Measurements from ENCODE around the gene PCDH11X.
A peak's percentile ranks its signal among the peaks of the same experiment; 100 is the strongest.
"Not testable (repeated sequence)": the region's sequence is repeated elsewhere in the genome, so short reads cannot be mapped to it uniquely, and the experiment has no call there.

PCDH11X gene, protein sequence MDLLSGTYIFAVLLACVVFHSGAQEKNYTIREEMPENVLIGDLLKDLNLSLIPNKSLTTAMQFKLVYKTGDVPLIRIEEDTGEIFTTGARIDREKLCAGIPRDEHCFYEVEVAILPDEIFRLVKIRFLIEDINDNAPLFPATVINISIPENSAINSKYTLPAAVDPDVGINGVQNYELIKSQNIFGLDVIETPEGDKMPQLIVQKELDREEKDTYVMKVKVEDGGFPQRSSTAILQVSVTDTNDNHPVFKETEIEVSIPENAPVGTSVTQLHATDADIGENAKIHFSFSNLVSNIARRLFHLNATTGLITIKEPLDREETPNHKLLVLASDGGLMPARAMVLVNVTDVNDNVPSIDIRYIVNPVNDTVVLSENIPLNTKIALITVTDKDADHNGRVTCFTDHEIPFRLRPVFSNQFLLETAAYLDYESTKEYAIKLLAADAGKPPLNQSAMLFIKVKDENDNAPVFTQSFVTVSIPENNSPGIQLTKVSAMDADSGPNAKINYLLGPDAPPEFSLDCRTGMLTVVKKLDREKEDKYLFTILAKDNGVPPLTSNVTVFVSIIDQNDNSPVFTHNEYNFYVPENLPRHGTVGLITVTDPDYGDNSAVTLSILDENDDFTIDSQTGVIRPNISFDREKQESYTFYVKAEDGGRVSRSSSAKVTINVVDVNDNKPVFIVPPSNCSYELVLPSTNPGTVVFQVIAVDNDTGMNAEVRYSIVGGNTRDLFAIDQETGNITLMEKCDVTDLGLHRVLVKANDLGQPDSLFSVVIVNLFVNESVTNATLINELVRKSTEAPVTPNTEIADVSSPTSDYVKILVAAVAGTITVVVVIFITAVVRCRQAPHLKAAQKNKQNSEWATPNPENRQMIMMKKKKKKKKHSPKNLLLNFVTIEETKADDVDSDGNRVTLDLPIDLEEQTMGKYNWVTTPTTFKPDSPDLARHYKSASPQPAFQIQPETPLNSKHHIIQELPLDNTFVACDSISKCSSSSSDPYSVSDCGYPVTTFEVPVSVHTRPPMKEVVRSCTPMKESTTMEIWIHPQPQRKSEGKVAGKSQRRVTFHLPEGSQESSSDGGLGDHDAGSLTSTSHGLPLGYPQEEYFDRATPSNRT (N-terminal part only)

DNA sequence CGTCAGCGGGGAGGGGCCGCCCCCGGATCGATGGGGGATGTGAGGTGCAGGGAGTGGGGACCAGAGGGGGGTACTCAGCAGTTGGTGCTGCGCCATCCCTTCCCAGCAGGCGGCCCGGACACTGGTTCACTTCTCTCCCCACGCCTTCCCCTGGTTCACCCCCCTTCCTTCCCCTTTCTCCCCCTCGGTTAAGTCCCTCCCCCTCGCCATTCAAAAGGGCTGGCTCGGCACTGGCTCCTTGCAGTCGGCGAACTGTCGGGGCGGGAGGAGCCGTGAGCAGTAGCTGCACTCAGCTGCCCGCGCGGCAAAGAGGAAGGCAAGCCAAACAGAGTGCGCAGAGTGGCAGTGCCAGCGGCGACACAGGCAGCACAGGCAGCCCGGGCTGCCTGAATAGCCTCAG is at the start of gene PCDH11X:
TSS of gene PCDH11X (plus strand) at position 241 of the 400 bp plus-strand sequence. CDS start 56,130 bp downstream, outside the sequence.
- not testable (repeated sequence) for H3K4me1 ChIP-seq (ENCODE audit: control insufficient read depth, insufficient read depth, low read length); H3K27ac ChIP-seq (ENCODE audit: low read length); H3K9ac ChIP-seq (ENCODE audit: low read length in 2 of 2); H3K27me3 ChIP-seq (ENCODE audit: control insufficient read depth in 1 of 2, insufficient read depth in 2 of 2, low read length in 2 of 2); H3K4me3 ChIP-seq (ENCODE audit: low read length in 2 of 2); H3K9me3 ChIP-seq (ENCODE audit: control insufficient read depth in 2 of 2, low read length in 2 of 2); H3K36me3 ChIP-seq (ENCODE audit: control insufficient read depth in 2 of 2, insufficient read depth in 2 of 2, low read length in 2 of 2)

DNA sequence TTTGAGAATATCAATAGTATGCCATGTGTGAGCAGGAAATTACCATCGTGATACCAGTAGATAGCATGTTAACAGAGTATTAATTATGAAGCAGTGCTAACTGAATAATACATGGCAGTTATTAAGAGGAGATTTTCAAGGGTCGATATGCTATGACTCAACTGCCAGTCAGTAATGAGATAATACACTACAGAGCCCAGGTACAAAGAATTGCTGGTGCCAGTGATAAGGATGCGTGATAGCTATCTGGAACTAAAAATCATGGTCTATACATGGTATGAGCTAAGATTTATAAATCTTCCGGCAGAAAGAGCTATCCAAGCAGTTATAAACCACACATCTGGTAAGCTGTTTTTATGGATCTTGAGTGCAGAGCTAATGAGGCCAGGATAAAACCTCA is 31.7 kb upstream of the PCDH11X start:
- H3K9ac ChIP-seq (ENCODE audit: low read length in 2 of 2); H3K27me3 ChIP-seq (ENCODE audit: control insufficient read depth in 1 of 2, insufficient read depth in 2 of 2, low read length in 2 of 2); H3K9me3 ChIP-seq (ENCODE audit: control insufficient read depth in 2 of 2, low read length in 2 of 2); H3K4me3 ChIP-seq (ENCODE audit: low read length in 2 of 2); H3K27ac ChIP-seq (ENCODE audit: low read length); H3K4me1 ChIP-seq (ENCODE audit: control insufficient read depth, insufficient read depth, low read length); H3K36me3 ChIP-seq (ENCODE audit: control insufficient read depth in 2 of 2, insufficient read depth in 2 of 2, low read length in 2 of 2): not testable (repeated sequence)

DNA sequence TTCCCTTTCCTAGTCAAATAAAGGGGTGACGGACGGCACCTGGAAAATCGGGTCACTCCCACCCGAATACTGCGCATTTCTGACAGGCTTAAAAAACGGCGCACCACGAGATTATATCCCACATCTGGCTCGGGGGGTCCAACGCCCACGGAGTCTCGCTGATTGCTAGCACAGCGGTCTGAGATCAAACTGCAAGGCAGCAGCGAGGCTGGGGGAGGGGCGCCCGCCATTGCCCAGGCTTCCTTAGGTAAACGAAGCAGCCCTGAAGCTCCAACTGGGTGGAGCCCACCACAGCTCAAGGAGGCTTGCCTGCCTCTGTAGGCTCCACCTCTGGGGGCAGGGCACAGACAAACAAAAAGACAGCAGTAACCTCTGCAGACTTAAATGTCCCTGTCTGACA is 26.2 kb upstream of the PCDH11X start:
- not testable (repeated sequence) for H3K4me3 ChIP-seq (ENCODE audit: low read length in 2 of 2); H3K4me1 ChIP-seq (ENCODE audit: control insufficient read depth, insufficient read depth, low read length); H3K27me3 ChIP-seq (ENCODE audit: control insufficient read depth in 1 of 2, insufficient read depth in 2 of 2, low read length in 2 of 2); H3K27ac ChIP-seq (ENCODE audit: low read length); H3K9ac ChIP-seq (ENCODE audit: low read length in 2 of 2); H3K9me3 ChIP-seq (ENCODE audit: control insufficient read depth in 2 of 2, low read length in 2 of 2); H3K36me3 ChIP-seq (ENCODE audit: control insufficient read depth in 2 of 2, insufficient read depth in 2 of 2, low read length in 2 of 2)

DNA sequence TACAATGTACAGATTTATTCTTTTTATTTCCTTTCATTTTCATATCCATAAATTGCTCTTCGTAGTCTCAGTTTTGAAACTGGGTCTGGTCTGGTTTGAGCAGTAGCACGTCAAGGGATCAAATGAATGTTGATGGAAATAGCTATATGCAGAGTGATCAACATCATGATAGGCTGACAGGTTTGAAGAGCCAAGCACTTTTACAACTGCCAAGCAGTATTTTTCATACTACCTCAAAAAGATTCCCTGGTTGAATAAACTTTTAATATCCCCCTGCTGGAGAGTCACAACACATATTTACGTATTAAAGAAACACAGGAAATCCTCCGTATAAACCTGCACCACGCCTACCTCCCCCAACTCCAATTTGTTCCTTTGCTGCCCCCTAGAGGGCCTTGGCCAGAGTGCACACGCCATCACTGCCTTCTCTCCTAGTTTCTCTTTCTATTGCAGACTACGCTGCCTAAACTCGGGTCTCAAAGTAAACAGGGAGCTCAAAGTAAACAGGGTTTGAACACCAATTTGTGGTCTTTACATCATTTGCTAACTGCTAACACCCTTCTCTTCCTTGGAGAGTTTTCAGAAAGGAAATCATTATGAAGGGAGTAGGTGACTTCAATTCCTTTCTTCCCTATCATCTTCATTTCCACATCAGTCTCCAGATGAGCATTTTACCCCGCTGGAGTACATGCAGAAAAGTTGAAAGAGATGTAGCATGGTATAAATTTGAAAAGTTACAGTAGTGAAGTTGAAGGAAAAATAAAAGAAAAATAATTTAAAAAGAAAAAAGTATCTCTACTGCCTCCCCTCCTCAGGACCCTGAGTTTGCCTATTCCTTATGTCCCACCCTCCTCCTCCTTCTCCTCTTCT is 8.3 kb upstream of the PCDH11X start:
- H3K9ac ChIP-seq (ENCODE audit: low read length in 2 of 2); H3K36me3 ChIP-seq (ENCODE audit: control insufficient read depth in 2 of 2, insufficient read depth in 2 of 2, low read length in 2 of 2): not testable (repeated sequence)

DNA sequence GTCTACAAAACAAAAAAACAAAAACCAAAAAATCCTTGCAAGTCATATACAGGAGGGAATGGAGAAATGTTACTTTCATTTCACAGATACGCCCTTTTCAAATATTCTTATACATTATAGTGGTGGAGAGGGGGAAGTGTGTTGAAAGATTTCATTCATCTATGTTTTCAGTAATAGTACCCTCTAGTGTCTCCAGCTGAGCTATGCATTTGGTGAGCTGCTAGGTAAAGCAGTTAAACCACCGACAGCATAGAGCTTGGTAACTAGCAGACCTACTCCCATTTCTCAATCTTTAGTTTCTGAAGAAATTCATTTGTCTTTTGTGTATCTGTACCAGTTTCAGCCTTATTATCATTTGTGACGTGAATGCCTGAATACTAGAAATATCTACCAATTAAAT is 5.2 kb upstream of the PCDH11X start:
- not testable (repeated sequence) for H3K27ac ChIP-seq (ENCODE audit: low read length); H3K9ac ChIP-seq (ENCODE audit: low read length in 2 of 2); H3K36me3 ChIP-seq (ENCODE audit: control insufficient read depth in 2 of 2, insufficient read depth in 2 of 2, low read length in 2 of 2); H3K4me3 ChIP-seq (ENCODE audit: low read length in 2 of 2); H3K9me3 ChIP-seq (ENCODE audit: control insufficient read depth in 2 of 2, low read length in 2 of 2); H3K4me1 ChIP-seq (ENCODE audit: control insufficient read depth, insufficient read depth, low read length); H3K27me3 ChIP-seq (ENCODE audit: control insufficient read depth in 1 of 2, insufficient read depth in 2 of 2, low read length in 2 of 2)

More for the DNA sequence above, 8.3 kb upstream of the PCDH11X start:
- H3K9me3 ChIP-seq (ENCODE audit: control insufficient read depth in 2 of 2, low read length in 2 of 2); H3K4me1 ChIP-seq (ENCODE audit: control insufficient read depth, insufficient read depth, low read length); H3K27me3 ChIP-seq (ENCODE audit: control insufficient read depth in 1 of 2, insufficient read depth in 2 of 2, low read length in 2 of 2); H3K27ac ChIP-seq (ENCODE audit: low read length): not testable (repeated sequence)
- peak overlapping the region in 1 of 2 donors; percentile 40 for H3K4me3 ChIP-seq (ENCODE audit: low read length in 2 of 2)

DNA sequence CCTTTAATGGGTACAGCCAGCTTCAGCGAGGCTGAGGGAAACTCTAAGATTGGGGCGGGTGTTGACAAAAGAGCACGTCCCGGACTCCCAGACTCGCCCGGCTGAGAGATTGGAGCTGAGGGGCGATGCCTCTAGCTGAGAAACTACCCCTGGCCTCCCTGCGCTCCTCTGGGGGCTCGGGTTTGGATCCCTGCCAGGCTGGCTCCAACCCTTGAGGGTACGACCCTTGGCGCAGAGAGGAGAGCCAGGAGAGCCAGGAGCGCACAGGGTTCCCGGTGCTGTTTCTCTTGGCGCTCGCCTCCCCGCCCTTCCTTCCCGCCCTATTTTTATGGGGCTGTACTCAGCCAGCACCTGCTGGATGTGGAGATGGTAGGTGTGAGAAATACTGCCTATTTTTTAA is 833 bp downstream of the PCDH11X start:
- H3K4me3 ChIP-seq (ENCODE audit: low read length in 2 of 2); H3K36me3 ChIP-seq (ENCODE audit: control insufficient read depth in 2 of 2, insufficient read depth in 2 of 2, low read length in 2 of 2); H3K4me1 ChIP-seq (ENCODE audit: control insufficient read depth, insufficient read depth, low read length); H3K27me3 ChIP-seq (ENCODE audit: control insufficient read depth in 1 of 2, insufficient read depth in 2 of 2, low read length in 2 of 2); H3K9ac ChIP-seq (ENCODE audit: low read length in 2 of 2); H3K9me3 ChIP-seq (ENCODE audit: control insufficient read depth in 2 of 2, low read length in 2 of 2); H3K27ac ChIP-seq (ENCODE audit: low read length): not testable (repeated sequence)

DNA sequence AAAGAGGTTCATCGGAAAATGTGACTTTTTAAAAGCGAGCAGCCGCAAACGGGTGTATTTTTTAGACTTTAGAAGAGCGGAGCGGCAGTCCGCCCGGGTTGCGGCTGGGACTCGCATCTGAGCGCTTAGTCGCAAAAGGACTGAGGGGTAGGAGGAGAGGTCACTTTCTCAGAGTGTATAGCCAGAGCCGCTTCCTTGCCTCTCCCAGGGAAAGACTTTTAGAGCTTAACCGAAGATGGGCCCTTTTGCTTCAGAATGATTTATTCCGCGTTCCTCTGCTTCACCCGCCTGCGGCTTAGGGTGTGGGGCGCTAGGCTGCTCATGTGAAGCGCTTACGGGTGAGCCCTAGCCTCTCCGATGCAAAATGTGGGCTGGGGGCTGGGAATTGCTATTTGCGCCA is 1.5 kb downstream of the PCDH11X start:
- not testable (repeated sequence) for H3K4me3 ChIP-seq (ENCODE audit: low read length in 2 of 2); H3K9ac ChIP-seq (ENCODE audit: low read length in 2 of 2); H3K9me3 ChIP-seq (ENCODE audit: control insufficient read depth in 2 of 2, low read length in 2 of 2); H3K4me1 ChIP-seq (ENCODE audit: control insufficient read depth, insufficient read depth, low read length); H3K36me3 ChIP-seq (ENCODE audit: control insufficient read depth in 2 of 2, insufficient read depth in 2 of 2, low read length in 2 of 2); H3K27ac ChIP-seq (ENCODE audit: low read length); H3K27me3 ChIP-seq (ENCODE audit: control insufficient read depth in 1 of 2, insufficient read depth in 2 of 2, low read length in 2 of 2)

DNA sequence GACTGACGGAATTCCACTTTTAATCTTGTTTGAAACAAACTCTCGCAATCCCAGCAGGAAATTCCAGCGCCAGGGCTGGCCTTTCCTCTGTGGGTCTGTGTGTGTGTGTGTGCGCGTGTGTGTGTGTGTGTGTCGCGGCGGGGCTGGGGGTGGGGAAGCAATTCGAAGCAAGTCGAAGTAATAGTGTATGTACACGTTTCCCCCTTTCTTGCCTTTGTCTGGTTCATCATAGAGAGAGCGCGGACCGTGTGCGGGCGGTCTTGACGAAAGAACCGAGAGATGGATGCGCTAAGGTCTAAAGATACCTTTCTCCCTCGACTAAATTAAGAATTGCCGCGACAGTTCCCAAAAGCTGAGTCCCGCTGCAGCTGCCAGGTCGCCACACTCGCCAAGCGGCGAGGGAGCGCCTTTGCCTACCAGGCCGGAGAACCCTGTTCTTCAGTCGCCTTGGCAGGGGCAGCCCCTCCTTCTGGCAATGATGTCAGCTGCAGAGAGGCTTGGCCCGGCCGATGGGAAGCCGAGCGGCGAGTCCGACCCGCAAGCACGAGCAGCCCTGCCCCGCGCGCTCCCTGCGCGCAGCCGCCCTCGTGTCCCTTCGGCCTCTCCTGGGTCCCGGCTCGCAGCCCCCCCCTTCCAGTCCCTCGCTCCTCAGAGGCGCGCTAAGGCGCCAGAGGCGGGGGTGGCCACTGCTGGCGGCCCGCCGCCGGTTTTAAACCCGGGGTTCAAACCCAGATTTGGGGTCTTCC is 2.6 kb downstream of the PCDH11X start:
- H3K9ac ChIP-seq (ENCODE audit: low read length in 2 of 2); H3K27ac ChIP-seq (ENCODE audit: low read length); H3K9me3 ChIP-seq (ENCODE audit: control insufficient read depth in 2 of 2, low read length in 2 of 2); H3K27me3 ChIP-seq (ENCODE audit: control insufficient read depth in 1 of 2, insufficient read depth in 2 of 2, low read length in 2 of 2); H3K36me3 ChIP-seq (ENCODE audit: control insufficient read depth in 2 of 2, insufficient read depth in 2 of 2, low read length in 2 of 2); H3K4me1 ChIP-seq (ENCODE audit: control insufficient read depth, insufficient read depth, low read length): not testable (repeated sequence)
- H3K4me3 ChIP-seq (ENCODE audit: low read length in 2 of 2): peak overlapping the region in 1 of 2 donors; percentile 15

DNA sequence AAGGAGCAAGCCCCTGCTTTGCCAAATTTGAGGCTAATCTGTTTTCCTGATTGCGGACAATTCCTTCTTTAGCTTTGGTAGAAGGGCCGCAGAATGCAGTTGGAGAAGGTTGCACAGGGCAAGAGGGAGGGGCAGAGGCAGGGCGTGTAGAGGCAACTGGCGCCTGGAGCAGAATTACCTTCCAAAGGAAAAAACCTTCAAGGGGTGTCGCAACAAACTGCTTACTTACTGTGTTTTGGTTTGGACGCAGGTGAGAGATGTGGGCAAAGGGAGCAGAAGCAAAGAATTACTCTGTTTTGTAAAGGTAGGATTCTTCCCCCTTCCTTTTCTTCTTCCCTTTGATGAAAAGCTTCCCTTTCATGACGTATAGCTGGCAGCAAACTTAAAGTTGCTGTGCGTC is 3.6 kb downstream of the PCDH11X start:
- H3K4me3 ChIP-seq (ENCODE audit: low read length in 2 of 2); H3K4me1 ChIP-seq (ENCODE audit: control insufficient read depth, insufficient read depth, low read length); H3K9ac ChIP-seq (ENCODE audit: low read length in 2 of 2); H3K27me3 ChIP-seq (ENCODE audit: control insufficient read depth in 1 of 2, insufficient read depth in 2 of 2, low read length in 2 of 2); H3K9me3 ChIP-seq (ENCODE audit: control insufficient read depth in 2 of 2, low read length in 2 of 2); H3K36me3 ChIP-seq (ENCODE audit: control insufficient read depth in 2 of 2, insufficient read depth in 2 of 2, low read length in 2 of 2); H3K27ac ChIP-seq (ENCODE audit: low read length): not testable (repeated sequence)

DNA sequence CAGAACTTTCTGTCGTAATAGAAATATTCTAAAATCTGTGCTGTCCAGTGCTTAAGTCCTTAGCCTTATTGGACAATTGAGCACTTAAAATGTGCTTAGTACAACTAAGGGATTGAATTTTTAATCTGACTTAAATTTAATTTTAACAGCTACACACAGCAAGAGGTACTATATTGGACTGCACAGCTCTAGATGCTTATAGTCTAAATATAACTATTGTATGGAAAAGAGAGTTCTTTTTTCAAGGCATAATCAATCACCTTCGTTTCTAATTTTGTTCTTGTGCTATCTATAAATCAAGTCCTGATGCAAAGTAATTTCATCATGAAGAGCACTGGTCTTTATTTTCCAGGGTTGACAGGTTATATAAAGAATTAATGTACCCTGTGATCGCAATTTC is 38.4 kb downstream of the PCDH11X start:
- not testable (repeated sequence) for H3K27me3 ChIP-seq (ENCODE audit: control insufficient read depth in 1 of 2, insufficient read depth in 2 of 2, low read length in 2 of 2); H3K4me3 ChIP-seq (ENCODE audit: low read length in 2 of 2); H3K4me1 ChIP-seq (ENCODE audit: control insufficient read depth, insufficient read depth, low read length); H3K9ac ChIP-seq (ENCODE audit: low read length in 2 of 2); H3K36me3 ChIP-seq (ENCODE audit: control insufficient read depth in 2 of 2, insufficient read depth in 2 of 2, low read length in 2 of 2); H3K9me3 ChIP-seq (ENCODE audit: control insufficient read depth in 2 of 2, low read length in 2 of 2); H3K27ac ChIP-seq (ENCODE audit: low read length)

Measured in stomach smooth muscle (tissue), 2 donors.